GM21737 (cell line): ENCODE data around the gene ZFP30.
"Not testable (repeated sequence)": the region's sequence is repeated elsewhere in the genome, so short reads cannot be mapped to it uniquely, and the experiment has no call there.

ENCODE experiments used
- ATAC-seq: cut with Tn5 transposase; IDR thresholded peaks from one replicate; pipeline ENCODE4 v1.9.1; 2021; ENCODE audit warnings: mild to moderate bottlenecking, moderate library complexity; ENCODE audit not compliant: unreplicated experiment

ZFP30 gene

DNA sequence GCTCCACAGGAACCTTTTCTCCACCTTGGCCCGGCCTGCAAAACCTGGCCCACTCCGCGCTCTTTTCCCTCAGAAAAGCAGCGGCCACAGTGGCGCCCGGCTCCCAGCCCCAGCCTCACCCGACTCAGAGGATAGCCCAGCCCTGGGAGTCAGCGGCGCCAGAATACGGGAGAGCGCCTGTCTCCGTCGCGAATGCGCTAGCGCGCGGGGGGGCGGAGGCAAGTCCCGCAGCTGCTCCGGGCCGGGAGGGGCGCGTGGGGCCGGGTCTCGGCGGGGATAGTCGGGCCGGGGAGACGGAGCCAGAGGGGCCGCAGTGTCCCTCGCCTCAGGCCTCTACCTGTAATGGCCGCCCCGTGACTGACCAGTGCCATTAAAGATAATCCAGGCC lies at the start of gene ZFP30:
Gene ZFP30 (minus strand): TSS at position 165 of the 388 bp plus-strand sequence. CDS start 7,643 bp downstream, outside the sequence.
- peak; percentile 56 for ATAC-seq

DNA sequence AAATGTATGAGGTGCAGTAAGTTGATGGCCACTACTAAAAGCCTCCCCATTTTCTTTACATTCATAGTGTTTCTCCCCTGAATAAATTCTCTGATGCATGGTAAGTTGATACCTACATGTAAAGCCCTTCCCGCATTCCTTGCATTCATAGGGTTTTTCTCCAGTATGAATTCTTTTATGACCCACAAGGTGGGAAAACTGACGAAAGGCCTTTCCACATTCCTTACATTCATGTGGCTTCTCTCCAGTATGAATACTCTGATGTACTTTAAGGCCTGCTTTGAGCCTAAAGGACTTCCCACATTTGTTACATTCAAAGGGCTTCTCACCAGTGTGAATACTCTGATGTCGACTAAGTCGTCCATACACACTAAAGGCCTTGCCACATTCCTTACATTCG lies 43.8 kb upstream of the ZFP30 start:
- no peak for ATAC-seq

DNA sequence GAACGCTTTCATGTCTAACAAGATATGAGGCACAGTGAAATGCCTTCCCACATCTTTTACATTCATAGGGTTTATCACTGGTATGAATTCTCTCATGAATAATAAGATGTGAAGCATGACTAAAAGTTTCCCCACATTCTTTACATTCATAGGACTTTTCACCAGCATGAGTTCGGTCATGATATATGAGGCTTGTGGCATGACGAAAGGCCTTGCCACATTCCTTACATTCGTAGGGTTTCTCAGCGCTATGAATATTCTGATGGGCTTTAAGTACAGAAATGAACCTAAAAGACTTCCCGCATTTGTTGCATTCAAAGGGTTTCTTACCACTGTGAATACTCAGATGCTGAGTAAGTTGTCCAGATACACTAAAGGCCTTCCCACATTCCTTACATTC lies 43.0 kb upstream of the ZFP30 start:
- ATAC-seq, result no peak

DNA sequence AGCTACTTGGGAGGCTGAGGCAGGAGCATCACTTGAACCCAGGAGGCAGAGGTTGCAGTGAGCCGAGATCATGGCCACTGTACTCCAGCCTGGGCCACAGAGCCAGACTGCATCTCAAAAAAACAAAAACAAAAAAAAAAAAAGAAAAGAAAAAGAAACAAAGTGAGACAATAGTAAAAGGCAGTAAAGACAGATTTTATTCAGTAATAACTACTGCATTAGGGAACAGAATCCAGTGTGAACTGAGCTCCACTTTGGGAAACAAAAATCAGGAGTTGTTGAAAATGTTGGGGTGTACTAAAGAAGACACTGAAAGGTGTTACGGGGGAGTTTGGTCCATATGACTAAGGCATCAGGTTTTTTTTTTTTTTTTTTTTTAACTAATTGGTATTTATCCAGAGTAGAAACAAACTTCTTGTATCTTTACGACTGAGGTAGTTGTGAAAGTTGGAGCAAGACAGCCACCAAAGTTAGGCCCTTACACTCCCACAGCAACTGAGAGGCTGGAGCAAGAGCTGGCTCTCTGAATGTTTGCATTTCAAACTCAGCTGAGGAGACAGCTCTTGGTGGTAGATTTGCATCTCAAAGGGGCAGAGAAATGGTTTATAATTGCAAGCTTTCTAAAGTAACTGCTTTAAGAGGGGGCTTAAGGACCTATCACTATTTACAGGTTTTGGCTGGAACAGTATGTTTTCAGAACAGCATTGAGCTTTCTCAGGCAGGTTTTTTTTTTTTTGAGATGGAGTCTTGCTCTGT lies 40.1 kb upstream of the ZFP30 start:
- ATAC-seq, result no peak

DNA sequence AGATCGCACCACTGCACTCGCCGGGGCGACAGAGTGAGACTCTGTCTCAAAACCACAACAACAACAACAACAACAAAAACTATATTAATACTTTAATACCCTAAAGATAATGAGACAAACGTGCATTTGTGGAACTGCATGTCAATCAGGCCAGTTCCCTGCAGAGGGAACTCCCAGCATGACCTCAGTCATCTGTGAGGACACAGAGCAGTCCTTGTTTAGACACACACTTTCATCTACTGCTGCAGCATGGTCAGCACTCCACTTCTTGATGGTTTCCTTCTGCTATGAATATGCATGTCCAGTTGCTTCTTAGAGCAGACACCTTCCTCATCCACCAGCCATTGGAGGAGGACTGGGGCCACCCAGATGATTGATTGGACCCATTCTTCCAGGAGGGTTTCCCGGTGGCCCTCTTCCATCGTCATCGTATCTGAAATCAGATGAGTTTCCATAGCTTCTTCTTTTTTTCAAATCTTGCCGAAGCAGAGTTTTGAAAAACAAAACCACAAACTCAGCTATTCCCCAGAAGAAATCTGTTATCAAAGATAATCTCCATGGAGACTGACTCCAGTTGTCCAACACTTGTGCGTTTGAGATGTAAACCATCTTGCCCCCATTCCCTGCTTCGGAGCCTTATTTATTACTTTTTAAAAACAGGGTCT lies 37.8 kb upstream of the ZFP30 start:
- ATAC-seq, result no peak

DNA sequence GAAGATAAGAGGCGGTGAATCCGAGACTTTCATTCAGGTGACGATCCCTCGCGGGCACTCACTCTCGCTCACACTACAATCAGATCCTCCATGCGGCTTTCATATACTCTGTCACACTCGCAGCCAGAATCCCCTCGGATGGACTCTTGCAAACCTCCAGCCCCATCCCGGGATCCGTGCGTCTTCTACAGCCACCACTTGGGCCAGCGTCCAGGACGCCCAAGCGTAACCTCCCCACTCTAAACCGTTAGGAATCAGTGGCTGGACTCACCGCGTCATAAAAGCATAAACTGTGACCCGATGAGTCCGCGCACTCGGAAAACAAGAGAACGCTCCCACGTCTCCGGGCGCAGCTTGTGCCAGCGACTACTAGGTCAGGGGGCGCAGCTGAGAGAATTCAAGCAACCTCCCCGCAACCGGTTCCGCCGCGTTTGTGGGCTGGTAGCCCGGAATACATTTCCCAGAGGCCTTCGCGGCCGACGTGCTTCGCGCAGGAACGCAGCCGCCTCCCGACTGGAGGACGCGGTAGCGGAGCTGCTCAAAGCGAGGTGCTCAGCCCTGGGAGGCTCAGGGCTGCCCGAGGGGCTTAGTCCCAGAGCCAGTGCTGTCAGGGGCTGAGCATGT lies 36.7 kb upstream of the ZFP30 start:
- ATAC-seq, result no peak

DNA sequence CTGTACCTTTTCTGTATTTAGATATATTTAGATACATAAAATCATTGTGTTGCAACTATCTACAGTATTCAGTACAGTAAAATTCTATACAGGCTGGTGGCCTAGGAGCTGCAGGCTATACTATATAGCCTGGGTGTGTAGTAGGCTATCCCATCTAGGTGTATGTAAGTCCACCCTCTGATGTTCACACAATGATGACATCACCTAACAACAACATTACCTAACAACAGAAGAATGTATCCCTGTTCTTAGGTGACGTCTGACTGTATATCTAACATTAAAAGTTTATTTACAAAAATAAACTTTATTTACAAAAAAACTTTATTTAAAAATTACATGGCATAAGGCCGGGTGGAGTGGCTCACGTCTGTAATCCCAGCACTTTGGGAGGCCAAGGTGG lies 28.3 kb upstream of the ZFP30 start:
- ATAC-seq, result no peak

DNA sequence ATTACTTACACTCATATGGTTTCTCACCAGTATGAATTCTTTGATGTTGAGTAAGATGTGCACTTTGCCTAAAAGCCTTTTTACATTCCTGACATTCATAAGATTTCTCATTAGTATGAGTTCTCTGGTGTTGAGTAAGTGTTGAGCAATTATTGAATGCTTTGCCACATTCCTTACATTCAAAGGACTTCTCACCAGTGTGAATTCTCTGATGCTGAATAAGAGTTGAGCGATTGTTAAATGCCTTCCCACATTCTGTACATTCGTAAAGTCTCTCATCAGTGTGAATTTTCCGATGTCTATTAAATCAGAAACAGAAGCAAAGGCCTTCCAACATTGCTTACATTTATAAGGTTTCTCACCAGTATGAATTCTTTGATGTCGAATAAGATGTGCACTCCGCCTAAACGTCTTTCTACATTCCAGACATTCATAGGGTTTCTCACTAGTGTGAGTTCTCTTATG lies 14.2 kb upstream of the ZFP30 start:
- ATAC-seq, result no peak

DNA sequence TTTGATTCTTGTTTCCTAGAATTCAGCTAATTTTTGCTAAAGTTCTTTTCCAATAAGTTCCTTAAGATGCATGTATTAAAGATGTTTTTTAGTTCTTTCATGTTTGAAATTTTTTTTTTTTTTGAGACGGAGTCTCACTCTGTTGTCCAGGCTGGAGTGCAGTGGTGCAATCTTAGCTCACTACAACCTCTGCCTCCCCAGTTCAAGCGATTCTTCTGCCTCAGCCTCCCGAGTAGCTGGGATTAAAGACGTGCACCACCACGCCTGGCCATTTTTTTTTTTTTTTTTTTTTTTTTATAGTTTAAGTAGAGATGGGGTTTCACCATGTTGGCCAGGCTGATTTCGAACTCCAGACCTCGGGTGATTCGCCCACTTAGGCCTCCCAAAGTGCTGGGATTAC lies 1.9 kb upstream of the ZFP30 start:
- ATAC-seq, result not testable (repeated sequence)

DNA sequence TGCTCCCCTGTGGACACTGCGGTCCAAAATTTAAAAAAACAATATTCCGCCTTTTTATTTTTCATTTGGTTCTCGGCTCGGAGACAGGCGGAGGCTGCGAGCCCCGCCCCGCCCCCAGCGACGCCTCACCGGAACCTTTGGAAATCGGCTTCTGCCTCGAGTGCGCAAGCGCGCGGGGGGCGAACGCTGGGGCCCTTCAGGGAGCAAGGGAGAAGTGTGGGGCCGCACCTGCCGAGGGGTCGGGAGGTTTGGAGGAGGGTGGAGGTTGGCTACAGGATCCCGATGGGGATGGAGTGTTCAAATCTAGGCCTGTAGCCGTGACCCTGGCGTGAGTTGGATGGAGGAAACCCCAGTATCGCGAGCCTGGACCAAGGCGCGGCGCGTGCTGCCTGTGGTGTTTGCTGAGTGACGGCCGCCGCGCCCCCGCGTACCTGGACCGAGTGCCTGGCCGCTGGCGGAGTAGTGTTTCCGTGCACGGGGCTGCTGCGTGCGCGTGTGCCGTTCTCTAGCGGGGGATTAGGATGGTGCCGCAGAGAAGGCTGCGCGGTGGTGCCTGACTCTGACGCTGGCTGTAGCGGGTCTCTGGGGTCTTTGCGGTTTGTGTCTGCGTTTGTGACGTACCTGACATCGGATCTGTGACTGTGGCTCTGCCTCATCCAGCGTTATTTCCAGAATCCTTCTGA lies 565 bp upstream of the ZFP30 start:
- ATAC-seq, result peak; percentile 53

DNA sequence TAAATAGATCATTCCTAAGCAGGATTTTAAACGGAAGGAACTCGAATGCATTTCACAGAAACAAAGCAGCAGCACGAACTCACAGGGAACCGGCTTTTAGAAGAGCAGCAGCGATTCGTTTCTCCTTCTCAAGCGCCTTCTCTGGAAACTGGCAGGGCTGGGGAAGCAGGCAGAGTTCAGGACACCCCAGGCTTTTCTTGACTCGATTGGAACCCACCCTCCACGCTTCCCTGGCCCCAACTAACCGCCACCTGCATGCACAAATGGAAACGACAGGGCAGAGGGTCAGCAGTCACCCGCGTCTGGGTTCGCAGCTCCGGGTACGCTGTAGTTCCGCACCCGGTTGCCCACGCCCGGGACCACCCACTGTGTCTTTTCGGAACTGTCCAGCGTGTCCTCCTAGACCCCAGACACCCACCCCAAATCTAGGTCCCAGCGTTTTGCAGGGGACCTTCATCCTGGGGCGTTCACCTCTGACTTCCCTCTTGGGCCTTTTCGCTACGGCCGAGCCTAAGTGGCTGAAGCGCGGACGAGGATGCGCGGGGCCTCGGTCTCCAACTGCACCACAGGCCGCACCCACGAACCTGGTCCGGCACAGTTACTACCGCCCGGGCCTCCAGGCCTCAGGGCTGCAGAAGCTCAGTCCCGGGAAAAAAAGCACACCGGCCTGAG lies 500 bp downstream of the ZFP30 start:
- peak; percentile 58 for ATAC-seq

DNA sequence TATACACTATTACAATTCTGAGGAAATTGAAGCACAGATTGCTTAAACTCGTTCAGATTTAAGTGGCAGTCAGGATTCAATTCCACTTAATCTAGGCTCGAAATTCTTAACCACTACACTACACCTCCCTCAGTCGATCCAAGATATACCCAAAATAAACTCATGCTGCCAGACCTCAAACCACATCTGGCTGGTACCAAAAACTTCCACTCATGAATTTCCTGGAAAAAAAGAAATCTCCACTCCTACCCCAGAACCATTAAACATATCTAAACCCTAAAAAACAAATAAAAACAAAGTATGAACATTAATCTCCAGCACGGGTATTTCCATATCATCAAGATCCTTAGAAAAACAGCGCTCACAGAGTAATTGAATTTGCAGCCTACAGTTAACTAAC lies 1.1 kb downstream of the ZFP30 start:
- ATAC-seq, result no peak

DNA sequence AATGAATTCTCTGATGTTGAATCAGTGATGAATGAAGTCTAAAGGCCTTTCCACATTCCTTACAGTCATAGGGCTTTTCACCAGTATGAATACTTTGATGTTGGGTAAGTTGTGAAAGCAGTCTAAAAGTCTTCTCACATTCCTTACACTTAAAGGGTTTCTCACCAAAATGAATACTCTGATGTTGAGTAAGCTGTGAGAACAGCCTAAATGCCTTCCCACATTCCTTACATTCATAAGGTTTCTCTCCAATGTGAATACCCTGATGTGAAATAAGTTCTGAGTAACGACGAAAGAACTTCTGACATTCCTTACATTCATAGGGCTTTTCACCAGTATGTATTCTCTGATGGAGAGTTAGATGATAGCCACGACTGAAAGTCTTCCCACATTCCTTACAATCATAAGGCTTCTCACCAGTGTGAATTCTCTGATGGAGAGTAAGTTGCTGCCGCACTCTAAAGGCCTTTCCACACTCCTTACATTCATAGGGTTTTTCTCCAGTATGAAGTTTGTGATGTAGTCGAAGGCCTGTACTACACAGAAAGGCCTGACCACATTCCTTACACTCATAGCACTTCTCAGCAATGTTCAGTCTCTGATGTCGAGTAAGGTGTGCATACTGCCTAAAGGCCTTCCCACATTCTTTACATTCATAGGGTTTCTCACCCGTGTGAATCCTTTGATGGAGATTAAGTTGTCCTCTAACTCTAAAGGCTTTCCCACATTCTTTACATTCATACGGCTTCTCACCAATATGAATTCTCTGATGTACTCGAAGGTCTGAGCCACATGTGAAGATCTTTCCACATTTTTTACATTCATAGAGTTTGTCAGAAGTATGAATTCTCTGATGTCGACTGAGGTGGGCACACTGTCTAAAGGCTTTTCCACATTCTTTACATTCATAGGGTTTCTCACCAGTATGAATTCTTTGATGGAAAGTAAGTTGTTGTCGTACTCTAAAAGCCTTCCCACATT lies 19.9 kb downstream of the ZFP30 start:
- no peak for ATAC-seq

DNA sequence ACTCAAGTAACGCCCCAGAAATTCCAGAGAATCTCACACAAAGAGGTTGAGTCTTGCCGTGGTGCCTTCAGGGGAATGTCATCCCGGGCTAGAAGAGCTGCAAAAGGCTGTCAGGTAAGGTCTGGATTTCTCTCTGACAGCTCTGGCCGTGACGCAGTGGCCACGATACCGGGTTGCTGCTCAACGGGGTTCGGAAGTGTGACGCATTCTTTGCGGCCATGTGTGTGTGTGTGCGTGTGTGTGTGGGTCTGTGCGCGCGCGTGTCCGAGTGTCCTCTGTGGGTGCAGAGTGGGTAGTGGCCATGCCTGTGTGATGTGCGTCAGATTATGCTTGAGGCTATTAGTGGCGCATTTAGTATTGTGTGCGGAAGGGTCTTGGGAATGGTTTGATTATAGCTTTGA lies 60.3 kb downstream of the ZFP30 start:
- peak; percentile 27 for ATAC-seq

DNA sequence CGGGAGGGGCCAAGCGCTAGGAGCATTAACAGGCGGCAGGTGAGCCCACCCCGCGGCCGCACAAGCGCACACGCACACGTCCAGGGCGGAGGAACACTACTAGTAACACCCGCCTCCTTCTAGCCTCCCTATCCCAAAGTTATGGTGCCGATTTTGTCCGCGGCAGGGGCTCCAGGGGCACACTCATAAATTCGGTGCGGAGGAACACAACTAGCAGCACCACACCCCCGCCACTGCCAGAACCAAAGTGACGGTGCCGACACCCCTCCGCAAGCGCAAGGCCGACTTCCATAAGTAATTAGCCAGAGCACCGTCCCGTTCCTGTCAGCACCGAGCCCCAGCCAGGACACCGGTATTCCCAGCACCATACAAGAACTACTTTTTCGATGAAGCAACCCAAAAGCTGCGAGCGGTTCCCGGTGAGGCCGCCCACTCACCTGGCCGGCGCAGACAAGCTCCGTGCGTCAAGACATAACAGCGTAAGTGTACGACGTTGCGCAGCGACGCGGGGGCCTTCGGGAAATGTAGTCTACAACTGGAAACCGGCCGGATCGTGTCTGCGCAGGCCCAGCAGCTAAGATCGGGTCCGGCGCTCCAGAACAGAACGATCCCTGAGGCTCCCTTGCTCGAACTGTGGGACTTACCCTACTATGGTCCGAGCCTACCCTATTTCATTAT lies 60.8 kb downstream of the ZFP30 start, which contains the start of the genes ZNF540 and ZNF571:
Gene ZNF540 (plus strand): TSS at position 573 of the 678 bp plus-strand sequence. CDS start 3,572 bp downstream, outside the sequence.
Gene ZNF571 (minus strand): TSS at position 489 of the 678 bp plus-strand sequence. CDS start 8,116 bp downstream, outside the sequence.
- ATAC-seq, result peak; percentile 94

DNA sequence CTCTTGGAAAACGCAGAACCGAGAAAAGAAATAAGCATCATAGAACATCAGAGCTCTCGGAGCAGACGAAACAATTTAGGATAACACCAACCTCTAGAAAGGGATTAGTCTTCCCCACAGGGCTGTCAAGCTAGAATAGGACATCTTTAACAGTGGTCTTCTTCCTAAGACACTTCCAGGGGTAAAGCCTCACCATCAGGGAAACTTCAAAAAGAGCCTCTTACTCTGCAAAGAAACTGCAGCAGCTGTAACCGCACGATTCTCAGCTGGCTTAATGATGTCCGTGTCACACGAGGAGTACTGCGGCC lies 61.3 kb downstream of the ZFP30 start:
- peak; percentile 39 for ATAC-seq

DNA sequence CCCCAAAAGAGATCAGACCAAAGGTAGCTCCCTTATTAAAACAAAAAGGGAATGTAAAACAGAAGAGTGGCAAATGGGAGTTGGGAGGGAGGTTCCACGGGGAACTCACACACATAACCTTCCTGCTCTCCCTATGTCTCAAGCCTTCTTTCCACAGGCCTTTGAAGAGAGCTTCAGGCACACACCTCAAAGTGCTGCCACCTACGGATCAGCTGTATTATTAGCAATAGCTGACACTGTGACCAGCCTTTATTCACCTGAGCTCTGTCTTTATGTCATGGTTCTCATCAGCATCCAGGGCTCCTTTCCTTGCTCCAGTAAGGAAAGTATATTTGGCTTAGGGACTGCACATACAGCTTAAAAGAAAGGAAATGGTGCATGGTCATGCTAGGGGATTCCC lies 71.9 kb downstream of the ZFP30 start:
- ATAC-seq, result no peak

DNA sequence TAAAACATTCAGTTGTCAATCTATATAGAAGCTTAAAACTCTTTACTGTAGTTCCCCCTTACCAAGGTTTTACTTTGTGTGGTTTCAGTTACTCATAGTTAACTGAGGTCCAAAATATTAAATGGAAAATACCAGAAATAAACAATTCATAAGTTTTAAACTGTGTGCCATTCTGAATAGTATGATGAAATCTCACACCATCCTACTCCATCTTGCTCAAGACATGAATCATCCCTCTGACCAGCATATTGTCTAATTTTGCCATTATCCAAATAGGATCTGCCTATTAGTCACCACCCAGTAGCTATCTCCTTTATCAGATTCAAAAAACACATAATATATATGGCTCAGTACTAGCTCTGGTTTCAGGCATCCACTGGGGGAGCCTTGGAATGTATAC lies 83.1 kb downstream of the ZFP30 start:
- ATAC-seq, result no peak

DNA sequence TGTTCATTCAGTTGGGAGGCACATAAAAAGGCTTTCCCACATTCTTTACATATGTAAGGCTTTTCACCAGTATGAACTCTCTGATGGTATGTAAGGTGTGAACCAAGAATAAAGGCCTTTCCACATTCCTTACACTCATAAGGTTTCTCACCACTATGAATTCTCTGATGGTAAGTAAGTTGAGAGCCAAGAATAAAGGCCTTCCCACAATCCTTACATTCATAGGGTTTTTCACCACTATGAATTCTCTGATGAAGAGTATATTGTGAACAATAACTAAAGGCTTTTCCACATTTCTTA lies 89.9 kb downstream of the ZFP30 start:
- no peak for ATAC-seq
